ENCODE measurements around the gene MRPL32. TPM values are rescaled to one million over a fixed set of nuclear protein-coding genes. Genes with fewer than 3 reads are reported as not detected.

The MRPL32 gene
- total RNA-seq, 1 experiment from 2014 or later = 101 TPM

DNA sequence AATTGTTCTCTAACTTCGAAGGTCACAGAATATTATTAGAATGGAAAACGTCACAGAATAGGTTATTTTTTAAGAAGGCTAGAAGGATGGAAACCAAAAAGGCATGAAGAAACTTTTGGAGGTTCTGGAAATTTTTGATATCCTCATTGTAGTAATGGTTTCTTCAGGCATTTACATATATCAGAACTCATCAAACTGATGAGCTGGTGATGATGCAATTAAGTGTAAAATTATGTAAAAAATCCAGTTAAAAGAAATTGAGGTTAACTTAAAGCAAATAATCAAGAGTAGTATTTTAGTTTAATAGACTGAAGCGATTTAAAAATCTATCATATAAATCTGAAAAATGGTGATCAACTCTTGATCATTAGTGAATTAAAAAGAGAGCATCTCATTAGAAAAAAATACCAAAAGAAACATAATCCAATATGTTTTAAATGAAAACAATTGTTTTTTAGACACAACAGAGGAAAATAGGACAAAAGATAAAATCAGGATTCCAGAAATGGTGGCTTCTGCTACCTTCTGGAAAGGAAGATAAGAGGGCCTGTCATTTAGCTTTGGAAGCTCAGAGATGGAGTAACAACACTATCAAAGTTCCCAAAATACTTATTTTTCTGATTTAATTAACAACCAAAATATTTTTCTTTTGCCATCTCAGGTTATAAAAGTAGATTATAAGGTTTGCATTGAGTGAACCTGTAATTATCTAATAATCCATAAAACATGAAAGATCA lies 10.0 kb upstream of the MRPL32 start:
- Mint-ChIP-seq H3K9me3 (no peaks in the 10 kb centered on the region), H3K27me3 (ENCODE audit: low read depth) (no peaks in the 10 kb centered on the region), H3K27ac (no peak overlapping the region), H3K4me1 (peaks cover 0 to 9% of the 10 kb centered on the region in 2 experiments; a peak in 2 of 4 replicates), H3K36me3 (ENCODE audit: insufficient read depth in 1 of 3, low read depth in 3 of 3) (peaks cover 41 to 93% (median 84%) of the 10 kb centered on the region in 3 experiments; a peak in 6 of 7 replicates), H3K4me3 (no peak overlapping the region)
- Histone ChIP-seq H2BK120ac (ENCODE audit: low read depth, low read length, poor library complexity, severe bottlenecking) (no peak overlapping the region), H3K9me3 (ENCODE audit: control insufficient read depth, low read depth, low read length) (no peaks in the 10 kb centered on the region), H2AK5ac (ENCODE audit: insufficient read length, low read length) (no peak overlapping the region), H3K56ac (ENCODE audit: insufficient read length, low read depth, low read length) (no peak overlapping the region), H4K91ac (ENCODE audit: insufficient read length, low read depth, low read length) (no peak overlapping the region), H3K27me3 (ENCODE audit: insufficient read depth, low read length) (no peaks in the 10 kb centered on the region), H3K27ac (ENCODE audit: insufficient read length, low read depth, low read length) (no peak overlapping the region), H4K5ac (ENCODE audit: insufficient read length, low read depth, low read length) (no peak overlapping the region), H3K23me2 (ENCODE audit: insufficient read length, low read depth, low read length, poor library complexity, severe bottlenecking) (no peaks in the 10 kb centered on the region), H2BK15ac (ENCODE audit: low read depth, low read length) (no peak overlapping the region), H4K20me1 (ENCODE audit: control insufficient read depth, insufficient read depth, insufficient read length) (no peaks in the 10 kb centered on the region), H3K4me2 (ENCODE audit: insufficient read depth, insufficient read length, low read length) (no peak overlapping the region), H3T11ph (ENCODE audit: low read length) (no peak overlapping the region), H3K14ac (ENCODE audit: insufficient read depth, low read length) (no peak overlapping the region), H3K4ac (ENCODE audit: low read depth, low read length) (no peak overlapping the region), H4K8ac (replicated peaks; ENCODE audit: insufficient read length, low read depth, low read length) (no peak overlapping the region), H3K18ac (ENCODE audit: insufficient read length, low read depth, low read length) (no peak overlapping the region), H2BK12ac (ENCODE audit: insufficient read length, low read depth, low read length) (no peak overlapping the region), H3K9ac (ENCODE audit: extremely low read depth, insufficient read length, low read length) (no peak overlapping the region), H3K23ac (ENCODE audit: insufficient read length, low read depth, low read length) (no peak overlapping the region), H3K79me1 (ENCODE audit: insufficient read depth, low read depth, low read length, poor library complexity, severe bottlenecking) (peaks cover 3% of the 10 kb centered on the region), H2BK20ac (ENCODE audit: low read depth, low read length, poor library complexity, severe bottlenecking) (no peak overlapping the region), H2BK5ac (ENCODE audit: insufficient read length, low read length) (no peak overlapping the region), H2AFZ (ENCODE audit: low read length) (no peak overlapping the region), H3K4me1 (ENCODE audit: insufficient read depth, low read length) (no peaks in the 10 kb centered on the region), H3K79me2 (ENCODE audit: insufficient read depth, low read length) (no peaks in the 10 kb centered on the region)
- TF ChIP-seq, protein P1, sequence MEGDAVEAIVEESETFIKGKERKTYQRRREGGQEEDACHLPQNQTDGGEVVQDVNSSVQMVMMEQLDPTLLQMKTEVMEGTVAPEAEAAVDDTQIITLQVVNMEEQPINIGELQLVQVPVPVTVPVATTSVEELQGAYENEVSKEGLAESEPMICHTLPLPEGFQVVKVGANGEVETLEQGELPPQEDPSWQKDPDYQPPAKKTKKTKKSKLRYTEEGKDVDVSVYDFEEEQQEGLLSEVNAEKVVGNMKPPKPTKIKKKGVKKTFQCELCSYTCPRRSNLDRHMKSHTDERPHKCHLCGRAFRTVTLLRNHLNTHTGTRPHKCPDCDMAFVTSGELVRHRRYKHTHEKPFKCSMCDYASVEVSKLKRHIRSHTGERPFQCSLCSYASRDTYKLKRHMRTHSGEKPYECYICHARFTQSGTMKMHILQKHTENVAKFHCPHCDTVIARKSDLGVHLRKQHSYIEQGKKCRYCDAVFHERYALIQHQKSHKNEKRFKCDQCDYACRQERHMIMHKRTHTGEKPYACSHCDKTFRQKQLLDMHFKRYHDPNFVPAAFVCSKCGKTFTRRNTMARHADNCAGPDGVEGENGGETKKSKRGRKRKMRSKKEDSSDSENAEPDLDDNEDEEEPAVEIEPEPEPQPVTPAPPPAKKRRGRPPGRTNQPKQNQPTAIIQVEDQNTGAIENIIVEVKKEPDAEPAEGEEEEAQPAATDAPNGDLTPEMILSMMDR (conservative IDR thresholded peaks at IDR 0.05) = no peak
- WGBS (ENCODE audit: extremely low coverage, insufficient read length, low lambda C conversion rate) = no CpG with 5 or more reads among the region's 3 CpGs
- DNase-seq = no peak

Data from H9 (cell line).